Measurements from ENCODE around the gene BNIP3.
"Not testable (repeated sequence)": the region's sequence is repeated elsewhere in the genome, so short reads cannot be mapped to it uniquely, and the experiment has no call there.

The BNIP3 gene

DNA sequence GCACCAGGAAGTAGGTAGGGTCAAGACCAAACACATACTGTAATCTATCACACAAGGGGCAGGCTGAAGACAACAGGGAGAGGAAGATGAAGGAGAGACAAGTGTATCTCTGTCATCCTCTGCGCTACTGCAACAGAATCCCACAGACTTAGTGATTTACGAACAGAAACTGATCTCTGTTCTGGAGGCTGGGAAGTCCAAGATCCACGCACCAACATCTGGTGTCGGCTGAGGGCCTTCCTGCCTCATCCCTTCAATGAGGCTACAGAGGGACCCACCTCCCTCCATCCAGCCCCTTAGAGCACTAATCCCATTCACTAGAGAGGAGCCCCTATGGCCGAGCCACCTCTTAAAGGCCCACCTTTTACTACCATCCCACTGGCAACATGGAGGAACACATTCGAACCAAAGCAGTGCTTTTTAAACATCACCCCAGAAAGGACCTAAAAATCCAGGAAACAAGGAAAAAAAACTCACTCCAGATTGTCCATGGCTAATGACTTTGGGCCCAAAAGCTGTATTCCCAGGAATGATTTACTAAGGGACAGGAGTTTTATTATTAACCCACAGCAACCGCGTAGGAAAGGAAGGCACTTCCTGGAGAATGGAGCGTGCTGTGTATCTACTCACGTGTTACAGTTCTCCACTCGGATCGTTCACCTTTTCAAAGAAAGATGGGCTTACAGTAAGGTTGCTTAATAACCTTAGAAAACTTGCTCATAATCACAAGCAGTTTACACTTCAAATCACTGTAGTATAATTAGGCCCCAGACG is 4.2 kb downstream of the BNIP3 start:
- no peak for DNase-seq (ENCODE audit: low read depth in 2 of 2)

DNA sequence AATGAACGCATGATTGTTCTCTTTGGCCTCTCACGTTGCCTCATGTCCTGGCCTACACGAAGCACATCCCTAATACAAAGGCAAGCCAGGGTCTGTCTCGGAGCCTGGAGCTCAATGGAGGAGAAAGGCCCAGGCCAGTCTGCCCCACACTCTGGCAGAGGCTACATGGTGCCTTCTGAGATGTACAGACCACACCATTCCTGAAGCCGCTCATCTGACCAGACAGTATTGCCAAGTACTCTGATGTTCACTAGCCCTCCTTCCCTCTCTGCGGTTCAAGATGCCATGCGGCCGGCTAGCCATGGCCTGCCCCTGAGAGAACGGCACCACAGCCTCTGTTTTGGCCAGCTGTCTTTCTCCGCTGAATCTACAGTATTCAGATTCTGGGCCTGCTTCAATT is 5.9 kb downstream of the BNIP3 start:
- DNase-seq (ENCODE audit: low read depth in 2 of 2) = no peak

DNA sequence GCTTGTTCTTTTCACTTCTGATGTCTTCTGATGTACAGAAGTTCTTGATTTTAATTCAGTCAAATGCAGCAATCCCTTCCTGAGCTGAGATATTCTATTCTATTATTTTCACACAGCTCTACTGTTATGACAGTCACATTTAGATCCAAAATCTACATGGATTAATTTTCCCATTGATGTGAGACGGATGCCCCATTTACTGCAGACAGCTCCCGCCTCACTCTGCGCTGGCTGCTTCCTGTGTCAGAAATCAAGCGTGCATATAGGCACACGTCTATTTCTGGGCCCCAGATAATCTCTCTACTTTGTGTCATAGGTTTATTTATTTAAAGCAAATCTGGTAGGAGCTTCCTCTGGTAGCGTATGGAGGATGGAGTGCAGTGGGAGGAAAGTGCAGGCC is 6.7 kb downstream of the BNIP3 start:
- DNase-seq (ENCODE audit: low read depth in 2 of 2) = no peak

DNA sequence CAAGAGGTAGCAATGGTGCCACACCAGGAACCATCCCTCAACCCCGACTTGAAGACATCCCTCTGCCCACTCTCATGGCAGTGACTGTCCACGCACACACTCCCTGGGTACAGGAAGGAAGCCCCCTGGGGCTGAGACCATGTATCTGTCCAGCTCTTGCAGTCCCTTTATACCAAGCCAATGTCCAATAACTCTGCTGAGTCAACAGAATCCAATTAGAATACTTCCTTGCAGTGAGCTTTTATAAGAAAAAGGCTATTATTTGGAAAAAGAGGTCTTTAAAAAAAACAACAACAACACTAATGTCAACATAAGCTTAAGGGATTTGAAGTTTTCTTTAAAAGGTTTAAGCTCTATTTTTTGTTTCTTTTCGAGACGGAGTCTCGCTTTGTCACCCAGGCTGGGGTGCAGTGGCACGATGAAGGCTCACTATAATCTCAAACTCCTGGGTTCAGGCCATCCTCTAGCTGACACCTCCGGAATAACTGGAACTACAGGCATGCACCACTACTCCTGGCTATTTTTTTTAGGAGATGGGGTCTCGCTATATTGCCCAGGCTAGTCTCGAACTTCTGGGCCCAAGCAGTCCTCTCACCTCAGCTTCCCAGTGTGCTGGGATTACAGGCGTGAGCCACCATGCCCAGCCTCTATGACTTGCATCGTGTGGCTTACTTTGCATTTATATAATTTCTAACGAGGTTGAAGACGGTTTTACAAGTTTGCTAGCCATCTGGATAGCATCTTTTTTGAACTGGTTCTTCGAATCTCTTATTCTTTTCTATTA is 7.5 kb downstream of the BNIP3 start:
- no peak for DNase-seq (ENCODE audit: low read depth in 2 of 2)

DNA sequence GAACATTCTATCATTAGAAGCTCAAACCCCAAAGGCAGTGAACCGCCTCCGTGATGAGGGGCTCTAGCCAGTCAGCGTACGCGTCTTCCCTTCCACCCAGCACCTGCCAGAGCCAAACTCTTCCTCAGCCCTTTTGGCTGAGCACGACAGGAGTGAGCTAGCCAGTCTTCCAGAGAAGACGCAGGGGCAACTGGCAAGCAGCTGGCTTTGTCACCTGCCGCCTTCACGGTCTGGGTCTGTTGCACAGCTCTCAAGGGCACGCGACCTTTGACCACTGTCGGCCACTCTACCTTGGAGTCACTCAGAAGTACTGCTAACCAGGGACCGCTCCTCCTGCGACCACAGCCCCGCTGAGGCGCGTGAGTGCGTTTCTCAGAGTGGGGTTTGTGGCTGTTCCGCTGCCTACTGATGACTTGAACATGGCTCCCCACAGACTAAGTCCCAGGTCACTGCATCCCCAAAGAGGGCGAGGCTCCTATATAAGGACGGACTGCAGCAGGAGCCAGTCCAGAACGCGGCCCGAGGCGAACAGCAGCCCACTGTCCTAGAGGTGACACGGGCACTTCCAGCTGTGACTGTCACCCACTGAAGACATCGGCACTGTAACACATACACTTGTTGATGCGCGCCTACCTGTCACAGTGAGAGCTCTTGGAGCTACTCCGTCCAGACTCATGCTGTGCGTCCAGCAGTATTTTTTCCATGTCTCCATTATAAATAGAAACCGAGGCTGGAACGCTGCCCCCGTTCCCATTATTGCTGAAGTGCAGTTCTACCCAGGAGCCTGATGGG is 8.4 kb downstream of the BNIP3 start:
- DNase-seq (ENCODE audit: low read depth in 2 of 2) = no peak

DNA sequence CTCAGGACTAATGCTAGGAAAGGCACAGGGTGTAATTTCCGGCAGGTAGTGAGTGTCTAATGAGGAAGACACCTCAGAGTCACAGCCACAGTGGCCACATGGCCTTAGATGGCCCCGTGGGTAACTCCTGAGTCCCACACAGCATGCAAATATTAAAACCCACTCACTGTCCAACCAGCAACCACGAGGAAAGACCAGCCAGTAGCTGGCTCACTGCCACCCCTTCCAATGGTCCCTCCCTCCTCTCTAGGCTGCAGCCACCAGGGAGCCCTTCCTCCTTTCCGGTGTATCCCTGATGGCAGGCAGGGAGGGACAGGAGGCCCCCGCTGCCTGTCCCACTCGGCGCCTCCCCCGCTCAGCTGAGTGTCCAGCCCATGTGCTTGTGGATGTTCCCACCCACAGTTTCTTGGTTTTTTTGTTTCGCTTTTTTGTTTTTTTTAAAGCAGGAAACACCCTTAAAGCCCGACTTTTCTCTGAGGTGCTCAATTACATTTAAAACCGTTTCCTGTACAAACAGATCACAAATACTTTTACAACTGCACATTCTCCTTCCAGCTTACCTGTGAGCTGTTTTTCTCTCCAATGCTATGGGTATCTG is 9.2 kb downstream of the BNIP3 start:
- DNase-seq (ENCODE audit: low read depth in 2 of 2) = no peak

DNA sequence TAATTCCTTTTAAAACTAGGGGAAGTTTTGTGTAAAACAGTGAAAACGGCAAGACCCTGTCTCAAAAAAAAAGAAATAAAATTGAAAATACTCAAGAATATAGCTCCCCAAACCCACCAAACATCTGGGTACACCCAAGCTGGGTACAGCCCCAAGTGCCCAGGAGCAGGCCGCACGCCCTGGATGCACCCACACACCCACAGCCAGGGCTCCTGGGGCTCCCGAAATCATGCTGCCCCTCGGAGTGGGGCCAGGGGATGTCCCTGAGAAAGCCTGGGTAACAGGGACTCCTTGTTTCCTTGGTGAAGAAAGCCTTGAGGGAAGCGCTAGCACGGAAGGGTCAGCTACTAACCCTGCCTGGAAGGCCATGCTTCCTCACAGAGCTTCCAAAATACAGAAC is 10.1 kb downstream of the BNIP3 start:
- DNase-seq (ENCODE audit: low read depth in 2 of 2) = no peak

DNA sequence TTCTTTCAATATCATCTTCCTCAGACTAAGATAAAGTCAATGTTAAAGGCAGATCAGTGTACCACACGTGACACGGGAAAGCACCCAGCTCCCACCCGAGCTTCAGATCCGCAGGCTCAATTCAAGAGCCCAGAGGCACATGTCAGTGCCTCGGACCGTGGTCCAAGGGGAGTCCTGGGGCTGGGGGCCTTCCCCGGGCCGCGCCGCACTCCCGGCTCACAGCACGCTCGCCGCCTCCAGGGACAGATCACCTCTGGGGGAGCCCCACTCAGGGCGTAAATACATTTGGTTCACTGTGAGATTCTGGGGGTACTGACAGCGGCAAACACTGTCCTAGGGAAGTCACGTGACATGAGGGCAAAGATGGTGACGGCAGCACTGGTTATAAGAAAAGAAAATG is 10.8 kb downstream of the BNIP3 start:
- no peak for DNase-seq (ENCODE audit: low read depth in 2 of 2)

DNA sequence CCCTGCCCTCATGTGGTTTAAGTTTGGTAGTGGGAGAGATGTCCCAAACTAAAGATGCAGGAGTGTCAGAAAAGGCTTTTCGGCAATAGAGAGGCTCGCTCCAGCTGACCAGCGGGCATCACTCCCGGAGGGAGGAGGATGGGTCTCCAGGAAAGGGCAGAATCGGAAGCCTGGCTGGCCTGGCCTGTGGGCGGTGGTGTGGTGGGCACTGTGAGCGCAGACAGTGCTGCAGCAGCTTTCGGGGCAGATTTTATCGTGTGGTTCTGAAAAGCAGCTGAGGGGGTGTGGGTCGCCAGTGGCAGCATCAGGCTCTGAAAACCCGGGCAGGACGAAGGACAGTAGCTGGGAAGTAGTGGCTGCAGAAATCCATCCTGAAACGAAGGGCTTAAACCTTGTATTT is 12.8 kb downstream of the BNIP3 start:
- no peak for DNase-seq (ENCODE audit: low read depth in 2 of 2)

DNA sequence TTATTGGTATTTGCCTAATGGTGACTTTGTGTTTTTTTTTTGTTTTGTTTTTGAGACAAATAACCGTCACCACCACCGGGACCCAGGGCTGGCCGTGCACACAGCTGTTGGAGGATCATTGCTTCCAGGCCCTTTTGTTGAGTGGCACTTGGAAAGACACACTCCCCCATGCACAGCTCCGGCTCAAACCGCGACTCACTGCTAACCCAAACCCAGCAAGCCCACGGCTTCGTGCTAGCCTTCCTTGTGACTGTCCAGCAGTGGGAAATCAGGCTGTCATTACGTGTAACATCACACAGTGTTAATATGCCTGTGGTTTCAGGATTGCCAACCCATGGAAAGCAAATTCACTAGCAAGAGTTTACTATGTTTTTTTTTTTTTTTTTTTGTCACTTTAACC is 17.4 kb downstream of the BNIP3 start:
- DNase-seq (ENCODE audit: low read depth in 2 of 2) = no peak

DNA sequence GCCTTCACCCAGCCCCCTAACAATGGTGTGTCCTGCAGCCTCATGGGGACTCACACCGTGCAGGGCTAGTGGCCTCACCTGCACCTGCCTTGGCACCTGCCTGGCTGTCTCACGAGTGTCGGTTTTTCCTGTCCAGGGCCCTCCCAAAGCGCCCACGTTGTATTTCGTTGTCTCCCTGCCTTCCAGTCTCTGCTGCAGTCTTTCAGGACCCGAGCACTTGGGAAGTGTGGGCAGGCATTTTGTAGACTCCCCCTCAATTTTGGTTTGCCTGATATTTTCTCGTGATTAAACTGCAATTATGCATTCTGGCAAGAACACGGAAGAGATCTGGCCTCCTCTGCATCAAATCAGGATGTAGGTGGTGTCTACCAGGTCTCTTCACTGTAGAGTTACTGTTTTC is 17.9 kb downstream of the BNIP3 start:
- DNase-seq (ENCODE audit: low read depth in 2 of 2) = no peak

DNA sequence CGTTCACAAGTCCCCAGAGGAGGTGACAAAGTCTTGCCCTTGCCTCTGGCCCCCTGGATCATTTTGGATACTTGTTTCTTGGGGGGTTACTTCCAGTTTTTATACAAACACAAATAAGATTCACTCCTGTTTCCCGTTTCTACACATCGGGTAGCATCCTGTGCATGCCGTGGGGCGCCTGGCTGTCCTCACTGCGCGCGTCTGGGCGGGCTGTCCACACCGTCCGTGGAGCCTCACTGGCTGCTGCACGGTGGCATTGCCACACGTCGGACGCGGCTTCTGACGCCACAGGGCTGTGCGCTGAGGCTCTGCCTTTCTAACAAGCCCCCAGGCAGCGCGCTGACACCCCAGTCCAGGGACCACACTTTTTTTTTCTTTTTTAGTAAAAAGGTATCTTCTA is 18.4 kb downstream of the BNIP3 start:
- DNase-seq (ENCODE audit: low read depth in 2 of 2) = no peak

DNA sequence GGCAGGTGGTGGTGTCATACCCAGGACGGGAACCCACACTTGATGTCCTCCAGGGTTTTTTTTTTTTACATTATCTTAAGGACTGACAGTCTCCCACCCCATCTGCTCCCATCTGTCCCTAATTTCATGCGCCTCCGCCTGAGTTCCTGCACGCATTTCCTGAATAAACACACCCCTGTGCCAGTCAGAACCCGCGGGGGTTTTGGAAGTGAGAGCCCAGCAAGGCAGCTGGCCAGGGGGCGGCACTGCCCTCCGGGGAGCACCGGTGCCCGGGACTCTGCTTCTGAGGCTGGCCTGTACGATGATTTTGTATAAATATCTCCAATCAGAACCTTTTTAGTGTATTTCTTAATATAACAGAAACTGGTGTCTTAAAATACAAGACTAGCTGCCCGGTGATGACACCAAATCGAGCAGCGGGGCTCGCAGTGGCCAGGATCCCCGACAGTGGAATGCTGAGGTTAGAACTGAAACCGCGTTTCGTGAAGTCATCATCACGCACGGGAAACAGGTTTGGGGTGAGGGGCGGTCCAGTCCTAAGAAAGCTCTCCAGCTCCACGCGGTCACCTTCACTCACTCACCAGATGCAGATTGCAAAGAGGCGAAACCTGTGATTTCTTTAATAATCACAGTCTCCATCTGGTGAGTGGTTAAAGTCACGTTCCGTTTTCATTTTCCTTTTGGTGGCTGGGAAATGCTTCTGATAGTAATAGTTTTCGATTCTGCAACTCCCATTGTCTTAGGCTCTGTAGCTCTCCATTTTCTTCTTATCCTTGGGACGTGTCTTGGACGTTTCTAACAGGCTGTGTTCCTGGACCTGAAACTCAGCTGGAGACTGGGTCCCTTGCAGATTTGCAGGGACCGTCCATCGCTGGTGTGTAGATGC is 19.7 kb downstream of the BNIP3 start:
- DNase-seq (ENCODE audit: low read depth in 2 of 2) = no peak

DNA sequence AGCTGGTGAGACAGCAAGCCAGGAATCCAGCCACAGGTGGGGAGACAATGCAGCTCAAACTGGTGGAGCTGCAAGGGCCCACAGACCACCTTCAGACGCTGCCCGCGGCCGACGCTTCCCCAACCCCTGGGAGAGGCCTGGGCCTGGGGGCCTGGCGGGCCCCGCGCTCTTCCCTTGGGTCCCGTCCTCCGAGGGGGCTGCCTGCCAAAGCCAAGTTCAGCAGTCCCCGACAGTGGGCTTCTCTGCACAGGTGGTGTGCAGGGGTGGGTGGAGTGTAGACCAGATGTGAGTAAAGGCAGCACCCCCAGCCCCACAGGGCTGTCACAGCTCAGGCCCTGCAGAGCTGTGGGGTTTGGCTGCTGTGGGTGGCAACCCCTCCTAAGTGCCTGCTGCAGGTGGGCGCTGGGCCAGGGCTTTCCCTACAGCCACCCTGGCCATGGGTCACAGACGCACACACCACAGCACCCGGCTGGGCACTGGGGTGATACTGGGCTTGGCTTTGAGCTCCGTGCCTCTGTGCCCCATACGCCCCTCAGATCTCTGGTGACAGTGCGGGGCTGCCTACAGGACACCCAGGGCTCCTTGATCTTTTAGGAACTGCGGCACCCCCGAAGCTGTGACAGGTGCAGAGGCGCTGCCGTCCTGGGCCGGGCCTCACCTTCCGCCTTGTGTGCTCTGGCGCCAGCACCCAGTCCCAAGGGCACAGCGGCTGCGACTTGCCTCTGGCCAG is 20.5 kb downstream of the BNIP3 start:
- no peak for DNase-seq (ENCODE audit: low read depth in 2 of 2)

DNA sequence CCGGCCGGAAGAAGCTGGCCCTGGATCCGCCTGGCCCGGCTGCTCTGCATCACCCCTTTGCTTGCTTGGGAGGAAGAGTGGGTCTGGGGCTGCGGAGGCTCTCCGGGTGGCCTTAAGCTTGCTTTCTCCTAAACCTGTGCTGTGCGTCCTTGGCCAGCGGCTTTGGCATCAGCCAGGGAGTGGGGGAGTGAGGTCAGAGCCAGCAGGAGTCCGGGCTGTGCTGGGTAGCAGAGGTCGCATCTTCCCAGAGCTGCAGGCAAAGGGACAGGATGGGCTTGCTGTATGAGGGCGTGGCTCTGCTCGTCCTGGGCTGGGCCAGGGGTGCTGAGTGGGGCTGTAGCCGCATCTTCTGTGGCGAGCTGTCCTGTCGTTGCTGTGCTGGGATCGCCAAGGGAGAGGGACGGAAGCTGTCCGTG is 21.1 kb downstream of the BNIP3 start:
- DNase-seq (ENCODE audit: low read depth in 2 of 2) = no peak

DNA sequence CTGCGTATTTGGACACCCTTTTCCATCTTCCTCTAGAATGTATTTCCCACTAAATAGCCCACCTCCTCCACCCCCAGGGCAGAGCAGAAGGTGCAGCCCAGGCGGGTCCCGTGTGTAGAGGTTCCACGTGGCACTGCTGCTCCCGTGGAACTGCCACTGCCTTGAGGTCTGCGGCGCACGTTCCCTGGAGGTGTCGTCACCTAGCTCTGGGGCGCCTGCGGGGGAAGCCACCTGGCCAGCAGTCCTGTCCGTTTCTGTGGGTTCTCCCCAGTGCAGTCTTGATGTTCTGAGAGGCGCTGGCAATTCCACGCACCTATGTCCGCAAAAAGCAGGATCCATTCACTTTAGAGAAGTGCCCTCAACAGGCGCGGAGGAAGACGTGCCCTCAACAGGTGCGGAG is 21.9 kb downstream of the BNIP3 start:
- DNase-seq (ENCODE audit: low read depth in 2 of 2) = no peak

DNA sequence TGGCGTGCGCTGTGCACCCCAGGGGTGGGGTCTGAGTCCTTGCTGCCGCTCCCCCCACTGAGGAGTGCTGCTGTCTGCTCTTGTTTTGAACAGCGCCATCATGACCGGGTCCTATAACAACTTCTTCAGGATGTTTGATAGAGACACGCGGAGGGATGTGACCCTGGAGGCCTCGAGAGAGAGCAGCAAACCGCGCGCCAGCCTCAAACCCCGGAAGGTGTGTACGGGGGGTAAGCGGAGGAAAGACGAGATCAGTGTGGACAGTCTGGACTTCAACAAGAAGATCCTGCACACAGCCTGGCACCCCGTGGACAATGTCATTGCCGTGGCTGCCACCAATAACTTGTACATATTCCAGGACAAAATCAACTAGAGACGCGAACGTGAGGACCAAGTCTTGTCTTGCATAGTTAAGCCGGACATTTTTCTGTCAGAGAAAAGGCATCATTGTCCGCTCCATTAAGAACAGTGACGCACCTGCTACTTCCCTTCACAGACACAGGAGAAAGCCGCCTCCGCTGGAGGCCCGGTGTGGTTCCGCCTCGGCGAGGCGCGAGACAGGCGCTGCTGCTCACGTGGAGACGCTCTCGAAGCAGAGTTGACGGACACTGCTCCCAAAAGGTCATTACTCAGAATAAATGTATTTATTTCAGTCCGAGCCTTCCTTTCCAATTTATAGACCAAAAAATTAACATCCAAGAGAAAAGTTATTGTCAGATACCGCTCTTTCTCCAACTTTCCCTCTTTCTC is 26.0 kb downstream of the BNIP3 start:
- no peak for DNase-seq (ENCODE audit: low read depth in 2 of 2)

DNA sequence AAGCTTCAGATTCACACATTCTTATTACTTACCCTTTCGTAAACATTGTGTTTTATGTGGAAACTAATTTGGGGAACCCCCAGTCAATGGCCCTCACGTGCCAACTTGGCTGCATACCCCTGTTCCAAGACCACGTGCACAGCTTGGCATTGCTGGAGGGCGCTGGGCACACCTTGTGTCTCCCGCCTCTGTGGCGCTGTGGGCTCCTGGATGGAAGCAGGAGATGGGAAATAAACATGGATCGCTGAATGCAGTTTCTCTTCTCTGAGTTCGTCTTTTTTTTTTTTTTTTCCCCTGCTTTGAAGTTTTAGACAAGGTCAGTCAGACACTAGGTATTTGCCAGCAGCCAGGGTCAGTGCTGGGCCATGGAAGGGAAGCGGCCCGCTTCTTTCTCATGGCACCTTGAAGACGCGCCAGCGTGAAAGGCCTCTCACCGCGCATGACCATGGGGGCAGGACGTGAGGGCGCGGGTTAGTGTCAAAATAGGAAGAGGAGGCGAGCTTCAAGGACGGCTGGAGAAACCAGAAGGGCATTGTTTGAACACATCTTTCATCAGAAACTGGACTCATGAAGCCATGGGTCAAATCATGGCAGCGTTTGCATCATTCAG is 27.3 kb downstream of the BNIP3 start:
- no peak for DNase-seq (ENCODE audit: low read depth in 2 of 2)

DNA sequence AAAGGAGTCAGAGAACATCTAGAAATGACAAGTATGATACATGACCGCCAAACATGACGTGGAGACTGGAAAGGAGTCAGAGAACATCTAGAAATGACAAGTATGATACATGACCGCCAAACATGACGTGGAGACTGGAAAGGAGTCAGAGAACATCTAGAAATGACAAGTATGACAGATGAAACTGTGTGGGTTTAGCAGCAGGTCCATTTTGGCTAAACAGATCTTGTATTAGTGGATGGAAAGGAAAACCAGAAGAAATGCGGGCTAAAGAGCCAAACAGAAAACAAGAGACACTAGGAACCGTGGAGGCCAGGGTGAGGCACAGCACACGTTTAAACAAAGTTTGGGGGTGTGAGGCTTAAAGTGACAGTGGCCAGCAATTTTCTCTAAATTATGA is 31.8 kb downstream of the BNIP3 start:
- not testable (repeated sequence) for DNase-seq (ENCODE audit: low read depth in 2 of 2)

All from stimulated activated CD8-positive, alpha-beta memory T cell treated with anti-CD3 and anti-CD28 coated beads, Interleukin-7, amount 100 ng/mL, for 1 hour (primary cell).